Activated T-cell treated with anti-CD3 and anti-CD28 coated beads, Interleukin-2, amount 50 U/mL, for 4 hours (primary cell): ENCODE data around the gene MRGPRX1. TPM values are rescaled to one million over a fixed set of nuclear protein-coding genes. Genes with fewer than 3 reads are reported as not detected.
"Not testable (repeated sequence)": the region's sequence is repeated elsewhere in the genome, so short reads cannot be mapped to it uniquely, and the experiment has no call there.

Experiments
- ATAC-seq, 2 donors: fragments of 200-7000 bp; cut with Tn5 transposase; one replicate each; pipeline ENCODE4 v1.10.0; 2021
- DNase-seq: peaks from one replicate; pipeline ENCODE4 v3.0.0-alpha.2; 2020
- H3K27me3 Mint-ChIP-seq: one replicate; pipeline ENCODE4 v1.8.0; 2021; ENCODE audit warnings: low read depth, mixed read lengths
- H3K36me3 Mint-ChIP-seq: one replicate; pipeline ENCODE4 v1.8.0; 2022; ENCODE audit warnings: mixed read lengths; ENCODE audit not compliant: insufficient read depth
- H3K4me1 Mint-ChIP-seq: one replicate; pipeline ENCODE4 v1.8.0; 2021; ENCODE audit warnings: low read depth, mixed read lengths
- H3K4me3 Mint-ChIP-seq: one replicate; pipeline ENCODE4 v1.8.0; 2021; ENCODE audit warnings: mild to moderate bottlenecking, moderate library complexity, mixed read lengths
- H3K9me3 Mint-ChIP-seq: one replicate; pipeline ENCODE4 v1.8.0; 2021; ENCODE audit warnings: mixed read lengths
- total RNA-seq, 3 donors: library from RNA; stranded (reverse); gene quantifications; one replicate each; pipeline ENCODE4 v1.2.1, GENCODE V29; 2021

The MRGPRX1 gene
- total RNA-seq, 3 donors from 2014 or later = not detected

GRCh38 chr11:18907391-18907790 is 31.8 kb downstream of the MRGPRX1 start:
- no peak overlapping the region for H3K4me3 Mint-ChIP-seq
- no peaks in the 10 kb centered on the region for H3K4me1 Mint-ChIP-seq
- DNase-seq (no peak), ATAC-seq (no peak)
- no peaks in the 10 kb centered on the region for H3K9me3 Mint-ChIP-seq
- H3K36me3 Mint-ChIP-seq = no peaks in the 10 kb centered on the region
- peaks cover 10% of the 10 kb centered on the region for H3K27me3 Mint-ChIP-seq

GRCh38 chr11:18900637-18901036 is 38.6 kb downstream of the MRGPRX1 start:
- H3K36me3 Mint-ChIP-seq, H3K4me1 Mint-ChIP-seq, H3K4me3 Mint-ChIP-seq, DNase-seq, ATAC-seq, H3K9me3 Mint-ChIP-seq: not testable (repeated sequence)
- peaks cover 46% of the 10 kb centered on the region for H3K27me3 Mint-ChIP-seq

- not testable (repeated sequence) for H3K4me1 Mint-ChIP-seq, DNase-seq, H3K9me3 Mint-ChIP-seq, H3K4me3 Mint-ChIP-seq, ATAC-seq, H3K36me3 Mint-ChIP-seq
- H3K27me3 Mint-ChIP-seq = peaks cover 46% of the 10 kb centered on the region
These were observed 39.0 kb downstream of the MRGPRX1 start for GRCh38 chr11:18900151-18900611.

- not testable (repeated sequence) for H3K4me3 Mint-ChIP-seq, H3K9me3 Mint-ChIP-seq, ATAC-seq, DNase-seq, H3K36me3 Mint-ChIP-seq, H3K4me1 Mint-ChIP-seq
- H3K27me3 Mint-ChIP-seq = peaks cover 14% of the 10 kb centered on the region
These were observed 47.5 kb downstream of the MRGPRX1 start for GRCh38 chr11:18891712-18892111.

GRCh38 chr11:18890615-18891014 is 48.6 kb downstream of the MRGPRX1 start:
- no peak for ATAC-seq
- Mint-ChIP-seq H3K9me3 (no peaks in the 10 kb centered on the region), H3K4me1 (no peaks in the 10 kb centered on the region), H3K36me3 (no peaks in the 10 kb centered on the region), H3K4me3 (no peak overlapping the region), H3K27me3 (peaks cover 17% of the 10 kb centered on the region)
- DNase-seq = no peak

Other genes with a start within 250 kb of the MRGPRX1 start
- under 1 TPM; 0.13 to 0.38 (median 0.18) TPM for gene TMEM86A, start 240.6 kb downstream of the MRGPRX1 start, total RNA-seq
- under 1 TPM; 0.16 to 0.60 (median 0.53) TPM for gene IGSF22, start 213.2 kb downstream of the MRGPRX1 start, total RNA-seq
- gene PTPN5, start 147.6 kb downstream of the MRGPRX1 start, total RNA-seq = not detected
- not detected for gene MRGPRX2, start 121.3 kb upstream of the MRGPRX1 start, total RNA-seq
- 10 to 100 TPM; 12.3 to 13.8 (median 13.5) TPM for gene ZDHHC13, start 177.8 kb upstream of the MRGPRX1 start, total RNA-seq